IPS-11a (cell line): ENCODE data around the gene FTO.

Experiments used
- H3K4me3 ChIP-seq: one replicate; pipeline ENCODE4 v1.5.1; 2013; ENCODE audit warnings: low read depth, low read length, control low read depth

Gene FTO

GRCh38 chr16:53752560-53752959, 48.6 kb downstream of the FTO start:
- H3K4me3 ChIP-seq: no peak overlapping the region

GRCh38 chr16:53753431-53753830, 49.5 kb downstream of the FTO start:
- H3K4me3 ChIP-seq: no peak overlapping the region

GRCh38 chr16:53755026-53755910, 51.3 kb downstream of the FTO start:
- no peak overlapping the region for H3K4me3 ChIP-seq

GRCh38 chr16:53756275-53756996, 52.5 kb downstream of the FTO start:
- H3K4me3 ChIP-seq: no peak overlapping the region

- H3K4me3 ChIP-seq: no peak overlapping the region
These were observed 54.1 kb downstream of the FTO start for GRCh38 chr16:53757971-53758609.

GRCh38 chr16:53761962-53762703, 58.2 kb downstream of the FTO start:
- H3K4me3 ChIP-seq: no peak overlapping the region

- H3K4me3 ChIP-seq: no peak overlapping the region
These were observed 62.5 kb downstream of the FTO start for GRCh38 chr16:53766304-53767016.

GRCh38 chr16:53768167-53768566, 64.2 kb downstream of the FTO start:
- no peak overlapping the region for H3K4me3 ChIP-seq

- no peak overlapping the region for H3K4me3 ChIP-seq
These were observed 64.6 kb downstream of the FTO start for GRCh38 chr16:53768593-53768992.

- no peak overlapping the region for H3K4me3 ChIP-seq
These were observed 65.2 kb downstream of the FTO start for GRCh38 chr16:53769185-53769584.

- H3K4me3 ChIP-seq: no peak overlapping the region
These were observed 65.8 kb downstream of the FTO start for GRCh38 chr16:53769787-53770186.

GRCh38 chr16:53770641-53771040, 66.7 kb downstream of the FTO start:
- H3K4me3 ChIP-seq: no peak overlapping the region

- no peak overlapping the region for H3K4me3 ChIP-seq
These were observed 67.9 kb downstream of the FTO start for GRCh38 chr16:53771655-53772497.

- H3K4me3 ChIP-seq: no peak overlapping the region
These were observed 69.3 kb downstream of the FTO start for GRCh38 chr16:53773150-53773846.

- H3K4me3 ChIP-seq: no peak overlapping the region
These were observed 69.9 kb downstream of the FTO start for GRCh38 chr16:53773881-53774280.

GRCh38 chr16:53775106-53775820, 71.3 kb downstream of the FTO start:
- H3K4me3 ChIP-seq: no peak overlapping the region

- H3K4me3 ChIP-seq: no peak overlapping the region
These were observed 72.0 kb downstream of the FTO start for GRCh38 chr16:53775821-53776431.

- H3K4me3 ChIP-seq: no peak overlapping the region
These were observed 75.2 kb downstream of the FTO start for GRCh38 chr16:53779186-53779585.
